Middle frontal gyrus (tissue), 1 donor: ENCODE results near the gene MAP1LC3B2.

ENCODE experiments used
- DNase-seq: peaks from one replicate; pipeline ENCODE4 v3.0.0-alpha.2; 2015; ENCODE audit warnings: low spot score; ENCODE audit errors: extremely low spot score

MAP1LC3B2 gene

GRCh38 chr12:116610971-116611541 lies 51.9 kb downstream of the MAP1LC3B2 start:
- DNase-seq = no peak

GRCh38 chr12:116612436-116612835 lies 53.3 kb downstream of the MAP1LC3B2 start:
- no peak for DNase-seq

- no peak for DNase-seq
Measured at GRCh38 chr12:116613256-116613655, 54.1 kb downstream of the MAP1LC3B2 start.

- no peak for DNase-seq
Measured at GRCh38 chr12:116614194-116614915, 55.2 kb downstream of the MAP1LC3B2 start.

- no peak for DNase-seq
Measured at GRCh38 chr12:116615141-116615861, 56.1 kb downstream of the MAP1LC3B2 start.

- DNase-seq = no peak
Measured at GRCh38 chr12:116616536-116617248, 57.5 kb downstream of the MAP1LC3B2 start.

GRCh38 chr12:116619246-116619645 lies 60.1 kb downstream of the MAP1LC3B2 start:
- DNase-seq = no peak

- DNase-seq = no peak
Measured at GRCh38 chr12:116620124-116620491, 60.9 kb downstream of the MAP1LC3B2 start.

- no peak for DNase-seq
Measured at GRCh38 chr12:116620492-116621191, 61.5 kb downstream of the MAP1LC3B2 start.

GRCh38 chr12:116621194-116621593 lies 62.0 kb downstream of the MAP1LC3B2 start:
- DNase-seq = no peak

GRCh38 chr12:116624516-116624915 lies 65.3 kb downstream of the MAP1LC3B2 start:
- DNase-seq = no peak

GRCh38 chr12:116626153-116626552 lies 67.0 kb downstream of the MAP1LC3B2 start:
- no peak for DNase-seq
